Stimulated activated CD4-positive, alpha-beta T cell treated with anti-CD3 and anti-CD28 coated beads, Interleukin-2, amount 100 ng/mL, for 48 hours (primary cell): ENCODE data around the gene RELL2.
A peak's percentile ranks its signal among the peaks of the same experiment; 100 is the strongest.
"Not testable (repeated sequence)": the region's sequence is repeated elsewhere in the genome, so short reads cannot be mapped to it uniquely, and the experiment has no call there.

ENCODE experiments used
- DNase-seq, 2 donors: peaks; one replicate each; pipeline ENCODE4 v3.0.0-alpha.2; 2020

Gene RELL2

GRCh38 chr5:141636413-141637122 is at the start of gene RELL2, which contains the start of gene HDAC3:
RELL2 (plus strand) TSS chr5:141636997; CDS start chr5:141638226, 1,229 bp downstream.
HDAC3 (minus strand) TSS chr5:141636849; CDS start chr5:141636790, 59 bp downstream.
- peak; percentile 95 to 97 for DNase-seq

GRCh38 chr5:141590127-141590526 is 46.7 kb upstream of the RELL2 start:
- DNase-seq, result no peak

GRCh38 chr5:141596867-141597266 is 39.9 kb upstream of the RELL2 start:
- DNase-seq, result no peak

GRCh38 chr5:141597394-141597793 is 39.4 kb upstream of the RELL2 start:
- no peak for DNase-seq

- no peak for DNase-seq
These were observed 39.0 kb upstream of the RELL2 start for GRCh38 chr5:141597814-141598213.

- no peak for DNase-seq
These were observed 38.1 kb upstream of the RELL2 start for GRCh38 chr5:141598391-141599345.

GRCh38 chr5:141602606-141603005 is 34.2 kb upstream of the RELL2 start:
- no peak for DNase-seq

GRCh38 chr5:141603923-141604717 is 32.7 kb upstream of the RELL2 start:
- no peak for DNase-seq

- DNase-seq, result peak; percentile 48 to 49
These were observed 31.1 kb upstream of the RELL2 start for GRCh38 chr5:141605523-141606277.

GRCh38 chr5:141608046-141608445 is 28.8 kb upstream of the RELL2 start:
- no peak for DNase-seq

- no peak for DNase-seq
These were observed 28.2 kb upstream of the RELL2 start for GRCh38 chr5:141608557-141608956.

GRCh38 chr5:141609044-141609443 is 27.8 kb upstream of the RELL2 start:
- DNase-seq, result no peak

- DNase-seq, result not testable (repeated sequence)
These were observed 26.9 kb upstream of the RELL2 start for GRCh38 chr5:141609921-141610320.

- DNase-seq, result no peak
These were observed 25.5 kb upstream of the RELL2 start for GRCh38 chr5:141611289-141611688.

GRCh38 chr5:141613344-141613743 is 23.5 kb upstream of the RELL2 start:
- DNase-seq, result no peak

GRCh38 chr5:141615991-141616720 is 20.6 kb upstream of the RELL2 start:
- DNase-seq, result no peak

GRCh38 chr5:141617128-141617527 is 19.7 kb upstream of the RELL2 start:
- no peak for DNase-seq

- no peak for DNase-seq
These were observed 19.1 kb upstream of the RELL2 start for GRCh38 chr5:141617682-141618029.

GRCh38 chr5:141618030-141618803 is 18.6 kb upstream of the RELL2 start:
- DNase-seq, result peak; percentile 52 to 57

- peak; percentile 98 to 99 for DNase-seq
These were observed 17.8 kb upstream of the RELL2 start, which contains the start of gene DIAPH1 for GRCh38 chr5:141618804-141619554. DIAPH1 (minus strand) TSS chr5:141619000; CDS start chr5:141618914, 86 bp downstream.
